Skeletal muscle cell (primary cell): ENCODE results near the gene GAL3ST2.
A peak's percentile ranks its signal among the peaks of the same experiment; 100 is the strongest.

Experiments
- DNase-seq: peaks from one replicate; pipeline ENCODE4 v3.0.0-alpha.2; 2010; ENCODE audit warnings: low read depth
- H3K4me3 ChIP-seq: 2 replicates; pipeline ENCODE4 v1.5.1; 2011; ENCODE audit warnings: low read depth, mild to moderate bottlenecking, control low read depth, low read length, moderate library complexity

GAL3ST2 gene

DNA sequence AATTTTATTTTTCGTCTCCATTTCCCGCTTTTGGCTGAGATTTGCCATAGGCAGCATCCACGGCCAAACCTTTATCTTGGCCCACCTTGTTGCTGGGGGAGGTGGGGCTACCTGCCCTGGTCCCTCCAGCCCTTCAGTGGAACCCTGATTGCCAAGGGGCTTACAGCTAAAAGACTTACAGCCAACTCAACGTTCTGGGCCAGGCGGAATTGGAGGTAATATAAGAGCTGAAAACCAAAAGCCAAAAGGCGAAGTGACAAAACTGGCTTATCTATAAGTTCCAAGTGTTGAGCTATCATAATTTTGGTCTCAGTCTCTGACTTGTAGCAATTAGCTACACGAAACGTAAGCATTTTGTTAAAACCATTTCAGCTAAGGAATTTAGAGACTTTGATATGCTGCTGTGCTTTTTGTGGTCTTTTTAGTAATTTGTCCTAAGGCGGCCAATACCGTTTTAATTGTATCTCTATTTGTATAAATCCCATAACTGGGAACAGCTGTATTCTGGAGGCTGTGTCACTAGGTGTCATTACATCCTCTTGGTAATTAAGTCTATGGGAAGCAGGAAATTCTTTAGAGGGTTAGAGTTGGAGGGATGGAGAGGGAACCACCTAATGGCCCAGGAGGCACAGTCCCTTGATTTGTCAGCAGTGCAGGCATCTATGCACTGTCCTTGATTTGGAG is 58.0 kb downstream of the GAL3ST2 start:
- H3K4me3 ChIP-seq, result no peak overlapping the region

GRCh38 chr2:241835611-241836010 is 59.0 kb downstream of the GAL3ST2 start:
- no peak overlapping the region for H3K4me3 ChIP-seq
- no peak for DNase-seq

More for the DNA sequence above, 58.0 kb downstream of the GAL3ST2 start:
- DNase-seq, result no peak

DNA sequence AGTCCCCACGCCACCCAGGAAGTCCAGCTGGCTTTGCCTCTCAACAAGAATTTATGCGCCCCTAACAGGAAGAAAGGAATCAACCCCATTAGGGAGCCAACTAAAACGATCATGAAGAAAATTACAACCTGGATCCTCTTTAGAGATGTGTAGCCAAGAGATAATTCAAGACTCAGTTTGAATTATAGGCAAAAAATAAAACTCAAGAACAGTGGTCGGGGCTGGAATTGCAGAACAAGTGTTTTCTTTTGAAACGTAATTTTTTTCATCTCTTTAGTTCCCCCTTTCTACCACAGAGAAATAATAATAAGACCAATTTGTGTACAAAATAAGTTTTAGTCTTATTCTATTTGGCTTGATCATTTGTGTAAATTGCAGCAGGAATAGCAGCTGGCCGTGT is 59.7 kb downstream of the GAL3ST2 start:
- H3K4me3 ChIP-seq, result no peak overlapping the region
- DNase-seq, result no peak

GRCh38 chr2:241837197-241837965 is 60.8 kb downstream of the GAL3ST2 start:
- DNase-seq, result no peak
- no peak overlapping the region for H3K4me3 ChIP-seq

- no peak overlapping the region for H3K4me3 ChIP-seq
- DNase-seq, result no peak
These were observed 64.8 kb downstream of the GAL3ST2 start for GRCh38 chr2:241841181-241842066.

GRCh38 chr2:241842067-241842415 is 65.4 kb downstream of the GAL3ST2 start:
- DNase-seq, result no peak
- H3K4me3 ChIP-seq, result no peak overlapping the region

DNA sequence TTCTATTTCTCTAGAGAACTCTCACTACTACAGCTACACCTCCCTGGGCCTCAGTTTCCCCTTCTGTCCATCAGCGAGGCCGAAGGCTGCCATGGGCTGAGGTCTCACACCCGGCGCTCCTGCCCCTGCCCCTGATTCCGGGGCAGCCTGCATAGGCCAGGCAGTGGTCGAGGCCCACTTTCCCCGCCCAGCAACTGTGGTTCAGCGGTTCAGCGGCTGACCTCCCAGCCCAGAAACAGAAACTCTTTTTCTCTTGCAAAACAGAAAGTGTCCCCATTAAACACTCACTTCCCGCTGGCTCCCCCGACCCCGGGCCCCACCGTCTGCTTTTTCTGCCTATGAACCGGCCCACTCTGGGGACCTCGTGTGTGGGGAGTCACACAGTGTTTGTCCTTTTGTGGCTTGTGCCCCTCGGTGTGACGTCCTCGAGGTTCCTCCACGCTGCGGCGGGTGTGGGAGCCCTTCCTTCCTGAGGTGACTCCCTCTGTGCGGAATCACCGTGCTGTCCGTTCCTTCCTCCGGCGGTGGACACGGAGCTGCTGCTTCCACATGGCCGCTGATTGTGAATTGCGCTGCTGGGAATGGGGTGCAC is 66.1 kb downstream of the GAL3ST2 start:
- DNase-seq, result no peak
- H3K4me3 ChIP-seq, result no peak overlapping the region

DNA sequence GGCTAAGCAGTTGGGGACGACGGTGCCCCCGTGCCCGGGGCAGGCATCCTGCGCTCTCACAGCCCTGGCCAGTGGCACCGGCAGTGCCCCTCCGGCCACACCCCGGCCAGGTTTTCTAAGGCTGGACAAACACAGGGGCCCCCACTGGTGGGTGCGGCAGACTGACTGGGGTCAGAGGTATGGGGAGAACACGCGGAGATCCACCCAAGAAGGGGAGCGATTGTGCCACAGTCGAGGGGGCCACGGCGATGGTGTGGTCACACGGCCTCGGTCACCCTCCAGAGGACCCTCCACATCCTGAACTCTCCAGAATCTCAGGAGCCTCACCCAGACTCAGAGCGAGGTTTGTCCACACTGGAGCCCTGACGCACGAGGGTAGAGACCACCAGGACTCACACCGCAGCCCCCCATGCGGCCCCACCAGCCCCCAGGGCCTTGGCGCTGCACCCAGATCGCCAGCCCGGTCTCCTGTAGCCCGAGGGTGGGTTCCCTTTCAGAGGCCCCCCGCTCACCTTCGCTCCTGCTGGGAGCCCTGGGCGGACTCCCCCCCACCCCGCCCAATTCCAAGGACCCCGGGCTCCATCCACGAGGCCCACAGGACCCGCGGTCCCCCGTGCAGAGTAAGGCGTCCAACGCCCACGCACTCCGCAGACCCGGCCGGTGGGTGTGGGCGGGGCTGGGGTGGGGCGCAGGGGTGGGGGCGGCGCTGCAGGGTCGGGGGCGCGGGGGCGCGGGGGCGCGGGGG is 66.9 kb downstream of the GAL3ST2 start:
- DNase-seq, result no peak
- no peak overlapping the region for H3K4me3 ChIP-seq

DNA sequence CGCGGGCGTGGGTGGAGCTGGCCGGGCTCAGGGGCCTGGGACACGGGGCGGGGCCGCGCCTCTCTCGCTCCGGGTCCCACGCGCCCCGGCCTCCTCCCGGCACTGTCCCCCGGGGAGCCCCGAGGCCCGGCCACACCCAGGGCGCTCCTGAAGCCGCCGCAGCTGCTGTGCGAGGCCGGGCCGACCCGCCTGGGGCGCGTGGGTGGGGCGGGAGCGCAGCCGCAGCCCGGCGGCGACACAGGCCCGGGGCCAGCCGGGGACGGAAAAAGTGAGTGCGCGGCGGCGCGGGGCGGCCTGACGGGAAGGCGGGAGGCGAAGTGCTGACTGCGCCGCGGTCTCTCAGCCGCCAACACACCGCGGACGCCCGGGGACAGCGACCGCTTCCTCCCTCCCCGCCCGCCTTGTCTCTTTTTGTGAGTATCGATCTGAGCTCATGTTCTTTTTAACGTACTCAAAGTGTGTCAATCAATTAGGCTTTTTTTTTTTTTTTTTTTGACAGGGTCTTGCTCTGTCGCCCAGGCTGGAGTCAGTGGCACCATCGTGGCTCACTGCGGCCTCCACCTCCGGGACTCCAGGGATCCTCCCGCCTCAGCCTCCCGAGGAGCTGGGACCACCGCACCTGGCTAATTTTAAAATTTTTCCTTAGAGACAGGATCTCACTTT is 67.6 kb downstream of the GAL3ST2 start:
- H3K4me3 ChIP-seq, result peak overlapping the region; percentile 36
- no peak for DNase-seq

DNA sequence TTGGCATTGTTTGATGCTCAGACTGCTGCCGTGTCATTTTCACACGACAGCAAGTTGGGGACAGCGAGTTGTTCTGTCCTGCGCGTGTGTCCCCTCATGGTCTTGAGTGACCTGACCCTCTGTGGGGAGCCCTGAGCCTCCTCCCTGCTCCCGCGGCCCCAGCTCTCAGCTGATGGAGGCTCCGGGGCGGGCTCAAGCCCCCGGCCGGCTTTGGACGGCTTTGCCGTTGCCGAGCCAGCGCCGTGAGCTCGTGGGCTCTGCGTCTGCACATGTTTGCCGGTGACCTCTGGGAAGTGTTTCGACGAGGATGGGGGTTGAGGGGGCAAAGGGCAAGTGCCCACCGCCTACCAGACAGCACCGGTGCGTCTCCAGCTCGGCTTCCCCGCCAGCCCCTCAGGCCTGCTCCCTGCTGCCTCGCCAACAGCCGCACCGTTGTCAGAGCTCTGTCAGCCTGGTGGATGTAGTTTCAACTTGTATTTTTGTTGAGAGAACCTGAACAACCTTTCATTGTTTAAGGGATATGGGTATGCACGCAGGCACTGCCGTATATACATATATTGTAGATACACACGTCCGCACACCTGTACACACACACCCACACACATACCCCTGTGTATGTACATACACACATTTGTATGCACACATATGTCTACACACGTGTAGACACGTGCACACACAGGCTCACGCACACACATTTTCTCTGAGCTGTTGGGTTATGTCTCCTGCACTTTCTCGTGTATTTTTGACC is 68.4 kb downstream of the GAL3ST2 start:
- peak overlapping the region; percentile 36 for H3K4me3 ChIP-seq
- DNase-seq, result no peak

- no peak for DNase-seq
- H3K4me3 ChIP-seq, result no peak overlapping the region
These were observed 69.8 kb downstream of the GAL3ST2 start for GRCh38 chr2:241846406-241846805.

DNA sequence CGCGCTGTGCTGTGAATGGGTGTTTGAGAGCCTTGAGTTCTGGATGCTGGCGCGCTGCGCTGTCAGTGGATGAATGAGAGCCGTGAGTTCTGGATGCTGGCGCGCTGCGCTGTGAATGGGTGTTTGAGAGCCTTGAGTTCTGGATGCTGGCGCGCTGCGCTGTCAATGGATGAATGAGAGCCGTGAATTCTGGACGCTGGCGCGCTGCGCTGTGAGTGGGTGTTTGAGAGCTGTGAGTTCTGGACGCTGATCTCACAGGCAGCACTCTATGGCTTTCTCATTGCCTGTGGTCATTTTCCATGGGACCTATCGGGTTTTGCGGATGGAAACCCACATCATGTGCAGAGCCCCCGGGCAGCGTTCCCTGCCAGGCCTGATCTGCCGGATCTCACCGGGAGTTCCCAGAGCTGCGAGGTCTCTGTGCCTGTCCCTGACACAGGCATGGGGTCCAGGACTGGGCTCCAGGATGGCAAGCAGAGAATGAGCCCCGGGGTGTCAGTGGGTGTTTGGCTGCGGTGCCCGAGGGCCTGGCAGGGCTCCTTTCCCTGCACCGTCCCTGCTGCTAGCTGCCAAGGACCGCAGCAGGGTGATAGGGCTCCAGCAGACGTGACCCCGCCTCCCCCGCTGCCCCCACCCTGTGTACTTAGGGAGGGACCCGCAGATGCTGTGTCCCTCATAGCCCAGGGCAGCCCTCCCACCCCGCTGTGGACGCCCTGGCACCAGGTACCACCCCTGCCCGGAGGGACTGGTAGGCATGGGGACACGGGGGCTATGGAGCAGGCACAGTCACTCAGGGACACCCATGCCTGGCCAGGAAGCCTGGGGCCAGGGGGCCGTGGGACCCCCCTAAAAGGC is 72.4 kb downstream of the GAL3ST2 start:
- H3K4me3 ChIP-seq, result no peak overlapping the region
- no peak for DNase-seq

- H3K4me3 ChIP-seq, result no peak overlapping the region
- DNase-seq, result no peak
These were observed 73.3 kb downstream of the GAL3ST2 start for GRCh38 chr2:241849616-241850543.

- no peak overlapping the region for H3K4me3 ChIP-seq
- no peak for DNase-seq
These were observed 74.1 kb downstream of the GAL3ST2 start for GRCh38 chr2:241850544-241851324.

DNA sequence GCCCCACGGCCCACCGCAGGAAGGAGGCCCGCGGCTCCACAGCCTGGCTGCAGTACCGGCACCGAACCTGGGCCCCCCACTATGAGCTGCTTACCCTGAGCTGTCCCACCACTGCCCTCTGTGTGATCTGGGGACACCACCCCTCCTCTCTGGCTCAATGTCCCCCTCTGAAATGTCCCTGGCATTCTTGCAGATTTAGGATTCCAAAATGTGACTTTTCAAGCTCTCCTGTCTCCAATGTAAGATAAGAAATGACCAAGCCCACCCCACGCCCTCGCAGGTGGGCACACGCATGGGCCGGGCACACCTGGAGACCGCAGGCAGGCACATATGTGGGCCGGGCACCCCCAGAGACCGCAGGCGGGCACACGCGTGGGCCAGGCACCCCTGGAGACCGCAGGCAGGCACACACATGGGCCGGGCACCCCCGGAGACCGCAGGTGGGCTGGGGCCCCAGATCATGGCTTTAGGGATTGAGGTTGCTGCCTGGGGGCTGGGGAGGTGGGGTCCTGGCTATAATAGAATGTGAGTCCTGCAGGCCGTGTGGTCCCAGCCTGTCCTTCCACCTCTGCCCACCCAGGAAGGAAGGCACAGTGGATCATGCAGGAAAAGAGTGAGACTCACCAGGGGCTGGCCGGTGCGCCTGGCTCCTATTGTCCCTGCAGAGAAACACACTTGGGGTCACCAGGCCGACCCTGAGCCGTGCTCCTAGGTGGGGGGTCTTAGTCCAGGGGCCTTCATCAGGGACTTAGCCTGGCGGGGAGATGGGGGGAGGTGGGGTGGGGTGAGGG is 74.9 kb downstream of the GAL3ST2 start:
- DNase-seq, result no peak
- H3K4me3 ChIP-seq, result no peak overlapping the region
